Thyroid gland (tissue), 4 donors: Measurements from ENCODE around the gene PTPRN2.

ENCODE experiments used
- CTCF ChIP-seq, 6 experiments: fragments of 200-600 bp in 3 of 6; fragments of 450-650 bp in 3 of 6; sonication (generic) in 3 of 6; IDR thresholded peaks; one replicate each; pipeline ENCODE4 v1.5.1; 2016 to 2019; ENCODE audit warnings: antibody characterized with exemption in 6 of 6, mild to moderate bottlenecking in 2 of 6, inconsistent platforms in 1 of 6, moderate library complexity in 1 of 6
- POLR2A ChIP-seq, 2 donors: fragments of 450-650 bp; IDR thresholded peaks; one replicate each; pipeline ENCODE4 v1.6.1; 2017; ENCODE audit warnings: antibody characterized with exemption in 2 of 2, mild to moderate bottlenecking in 2 of 2, moderate library complexity in 1 of 2

- TF ChIP-seq POLR2A (IDR thresholded peaks at IDR 0.05) (no peak), CTCF (IDR thresholded peaks at IDR 0.05) (no peak)
These were observed 137.7 kb downstream of the PTPRN2 start for GRCh38 chr7:158449942-158450341.
